ENCODE measurements around the gene PAPSS2.

GRCh38 chr10:87652261-87652660, 7.4 kb upstream of the PAPSS2 start:
- TF ChIP-seq CTCF (IDR thresholded peaks at IDR 0.05) (no peak), POLR2A (IDR thresholded peaks at IDR 0.05) (no peak)
